GM21825 (cell line): ENCODE measurements around the gene FGF10.

Source experiments
- ATAC-seq: cut with Tn5 transposase; IDR thresholded peaks from one replicate; pipeline ENCODE4 v1.9.1; 2021; ENCODE audit warnings: mild to moderate bottlenecking, moderate library complexity; ENCODE audit not compliant: unreplicated experiment

The FGF10 gene

DNA sequence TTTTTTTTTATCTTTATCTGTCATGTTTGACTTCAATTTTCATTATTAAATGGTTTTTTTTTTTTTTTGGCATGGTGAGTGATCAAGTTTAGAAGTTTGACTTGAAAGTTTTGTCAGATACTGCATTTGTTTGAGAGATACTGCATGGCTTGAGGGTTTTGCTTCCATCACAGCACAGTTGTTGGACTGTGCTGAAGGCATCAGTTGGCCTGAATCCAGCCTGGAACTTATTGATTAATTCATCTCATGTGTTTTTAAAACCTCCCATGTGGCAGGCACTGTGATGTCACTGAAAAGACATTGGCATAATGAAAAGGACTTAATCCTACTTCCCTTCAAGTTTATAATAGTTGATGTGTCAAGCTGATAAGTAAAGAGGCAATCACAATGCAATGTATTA is 128.4 kb downstream of the FGF10 start:
- ATAC-seq, result no peak

DNA sequence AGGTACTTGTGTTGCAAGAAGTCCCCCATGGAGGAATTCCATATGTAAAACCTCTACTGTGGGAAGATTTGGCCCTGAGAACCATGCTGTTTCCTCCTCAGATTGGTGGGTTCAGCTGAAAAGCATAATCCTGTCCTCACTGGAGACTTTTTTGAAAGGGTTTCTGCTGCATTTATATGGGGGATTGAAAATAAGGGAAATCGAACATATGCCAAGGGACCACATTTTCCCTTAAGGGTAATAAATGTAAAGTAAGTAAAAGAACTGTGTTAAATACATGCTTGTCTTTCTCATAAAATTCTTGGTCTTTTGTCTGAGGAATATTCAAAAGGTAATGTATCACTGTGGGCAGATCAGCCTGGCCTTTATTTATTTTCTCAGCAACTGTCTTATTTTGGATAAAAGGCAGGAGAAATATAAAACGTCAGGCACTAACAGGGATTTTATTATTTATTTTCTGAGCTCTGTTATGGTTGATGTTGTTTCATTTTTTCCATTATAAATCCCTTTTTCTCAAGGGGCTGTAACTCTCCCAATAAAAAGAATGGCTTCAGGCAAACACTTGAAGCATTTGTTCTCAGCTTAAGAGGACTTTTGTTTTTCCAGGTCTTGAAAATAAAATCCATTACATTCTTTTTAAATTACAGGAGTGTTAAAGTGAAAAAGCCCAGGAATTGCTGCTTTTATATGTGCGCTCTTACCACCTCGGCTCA is 131.4 kb downstream of the FGF10 start:
- ATAC-seq, result no peak

- ATAC-seq, result no peak
Measured at GRCh38 chr5:44257221-44257620, 132.0 kb downstream of the FGF10 start.
